Glomerular endothelial cell (primary cell): ENCODE results near the gene SPACA5B. TPM values are rescaled to one million over a fixed set of nuclear protein-coding genes. Genes with fewer than 3 reads are reported as not detected.

Experiments used
- total RNA-seq: library from RNA; depleted of rRNA; stranded (reverse); fragments of >200 nt; gene quantifications from 2 replicates; pipeline ENCODE4 v1.2.3, GENCODE V29; 2015

Gene SPACA5B
- total RNA-seq, 1 donor from 2014 or later: not detected

Other genes with a start within 250 kb of the SPACA5B start
- 2.2 and 3.4 TPM in 2 replicates for gene ZNF182, start 126.6 kb upstream of the SPACA5B start, total RNA-seq
- gene SPACA5, start 123.6 kb upstream of the SPACA5B start, total RNA-seq: not detected in 2 replicates
- 2.0 TPM in 2 replicates for gene ZNF630, start 59.0 kb upstream of the SPACA5B start, total RNA-seq
- gene SSX5, start 66.2 kb downstream of the SPACA5B start, total RNA-seq: not detected in 2 replicates
- gene SSX1, start 124.8 kb downstream of the SPACA5B start, total RNA-seq: not detected in 2 replicates
- not detected in 2 replicates for gene SSX3, start 226.1 kb downstream of the SPACA5B start, total RNA-seq